ENCODE measurements around the gene LRP8.

DNA sequence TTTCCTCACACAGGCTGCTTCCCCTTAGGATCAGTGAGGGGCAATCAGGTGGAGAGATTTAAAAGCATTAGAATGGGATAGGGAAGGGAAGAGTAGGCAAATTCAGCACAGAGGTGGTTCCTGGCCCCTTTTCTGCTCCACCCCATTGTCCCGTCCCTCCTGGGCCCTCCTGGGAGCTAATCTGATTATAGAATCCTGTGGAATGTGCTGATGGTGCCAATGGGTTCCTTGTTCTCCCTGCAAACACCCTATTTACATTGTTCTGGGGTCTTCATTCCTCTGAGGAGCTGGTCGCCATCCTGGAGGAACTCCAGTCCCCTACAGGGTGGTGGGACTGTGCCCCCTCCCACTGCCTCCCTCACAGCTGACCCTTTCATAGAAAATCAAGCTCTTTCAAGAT is 34.4 kb upstream of the LRP8 start:
- TF ChIP-seq CHD1 (IDR thresholded peaks at IDR 0.05; ENCODE audit: low read depth, low read length): no peak
- no peak for TF ChIP-seq POLR2A (IDR thresholded peaks at IDR 0.05; ENCODE audit: low read depth, low read length)
- no peak for TF ChIP-seq CTCF (conservative IDR thresholded peaks at IDR 0.05; ENCODE audit: low read depth, low read length)
- TF ChIP-seq, protein P1, sequence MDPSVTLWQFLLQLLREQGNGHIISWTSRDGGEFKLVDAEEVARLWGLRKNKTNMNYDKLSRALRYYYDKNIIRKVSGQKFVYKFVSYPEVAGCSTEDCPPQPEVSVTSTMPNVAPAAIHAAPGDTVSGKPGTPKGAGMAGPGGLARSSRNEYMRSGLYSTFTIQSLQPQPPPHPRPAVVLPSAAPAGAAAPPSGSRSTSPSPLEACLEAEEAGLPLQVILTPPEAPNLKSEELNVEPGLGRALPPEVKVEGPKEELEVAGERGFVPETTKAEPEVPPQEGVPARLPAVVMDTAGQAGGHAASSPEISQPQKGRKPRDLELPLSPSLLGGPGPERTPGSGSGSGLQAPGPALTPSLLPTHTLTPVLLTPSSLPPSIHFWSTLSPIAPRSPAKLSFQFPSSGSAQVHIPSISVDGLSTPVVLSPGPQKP (IDR thresholded peaks at IDR 0.05; ENCODE audit: borderline replicate concordance, low read depth, low read length): no peak
- TF ChIP-seq RCOR1 (IDR thresholded peaks at IDR 0.05; ENCODE audit: insufficient replicate concordance, low read length): no peak
- TF ChIP-seq CEBPB (IDR thresholded peaks at IDR 0.05; ENCODE audit: low read depth, low read length): no peak
- TF ChIP-seq FOS (IDR thresholded peaks at IDR 0.05; ENCODE audit: low read depth, low read length): no peak
- no peak for TF ChIP-seq MXI1 (IDR thresholded peaks at IDR 0.05; ENCODE audit: borderline replicate concordance, low read depth, low read length)
- no peak for TF ChIP-seq RAD21 (IDR thresholded peaks at IDR 0.05; ENCODE audit: low read length)

Measured in IMR-90 (cell line).